HG03571 (cell line): ENCODE results near the gene PSMF1.
"Not testable (repeated sequence)": the region's sequence is repeated elsewhere in the genome, so short reads cannot be mapped to it uniquely, and the experiment has no call there.

ENCODE experiments used
- ATAC-seq: cut with Tn5 transposase; IDR thresholded peaks from one replicate; pipeline ENCODE4 v1.9.1; 2021; ENCODE audit not compliant: unreplicated experiment

The PSMF1 gene

DNA sequence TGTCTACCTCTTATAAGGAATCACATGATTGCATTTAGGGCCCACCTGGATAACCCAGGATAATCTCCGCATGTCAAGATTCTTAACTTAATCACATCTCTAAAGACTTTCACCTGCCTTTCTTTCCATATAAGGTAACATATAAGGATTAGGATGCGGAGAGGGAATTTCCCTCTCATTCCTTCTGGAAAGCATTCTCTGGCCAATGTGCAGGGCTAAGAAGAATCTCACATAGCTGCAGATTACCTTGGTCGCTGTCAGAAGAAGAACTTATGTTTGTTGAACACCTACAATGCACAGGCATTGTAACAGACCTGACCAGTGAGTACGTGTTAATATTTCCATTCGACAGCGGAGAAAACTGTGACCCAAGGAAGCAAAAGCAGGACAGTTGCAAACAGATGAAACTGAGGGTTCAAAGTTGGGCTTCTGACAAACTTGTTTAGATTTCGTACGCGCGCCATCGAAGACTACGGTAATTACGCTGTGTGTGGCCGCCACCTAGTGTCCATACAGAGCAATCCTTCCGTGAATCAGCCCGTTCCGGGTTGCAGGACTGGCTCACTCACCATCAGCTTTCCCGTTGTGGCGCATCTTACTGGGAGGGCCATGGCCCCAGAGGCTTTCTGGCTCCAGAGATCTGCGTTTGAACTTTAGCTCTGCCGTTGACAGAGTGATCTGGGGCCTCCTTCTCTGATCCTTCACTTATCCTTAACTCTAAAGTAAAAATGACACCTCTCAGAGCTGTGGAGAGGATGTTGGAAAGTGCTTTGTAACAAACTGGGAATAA lies 94.4 kb downstream of the PSMF1 start:
- no peak for ATAC-seq

DNA sequence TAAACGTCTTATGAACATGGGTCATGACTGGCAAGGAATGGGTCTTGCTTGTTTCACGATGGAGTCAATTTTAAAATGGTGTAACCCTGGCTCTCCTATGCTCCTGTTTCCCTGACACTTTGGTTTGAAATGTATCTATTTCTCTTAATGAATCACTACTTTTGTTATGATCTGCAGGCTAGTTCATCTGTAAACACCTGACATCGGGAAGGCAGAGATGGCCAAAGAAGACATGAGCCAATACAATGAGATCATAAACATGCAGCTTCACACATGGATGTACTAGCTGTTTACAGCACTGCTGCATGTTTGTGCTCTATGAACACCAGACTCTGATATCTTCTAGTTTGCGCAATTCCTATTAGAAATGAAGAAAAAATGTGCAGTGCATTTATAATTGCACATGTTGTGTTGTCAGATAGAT lies 96.4 kb downstream of the PSMF1 start:
- no peak for ATAC-seq

DNA sequence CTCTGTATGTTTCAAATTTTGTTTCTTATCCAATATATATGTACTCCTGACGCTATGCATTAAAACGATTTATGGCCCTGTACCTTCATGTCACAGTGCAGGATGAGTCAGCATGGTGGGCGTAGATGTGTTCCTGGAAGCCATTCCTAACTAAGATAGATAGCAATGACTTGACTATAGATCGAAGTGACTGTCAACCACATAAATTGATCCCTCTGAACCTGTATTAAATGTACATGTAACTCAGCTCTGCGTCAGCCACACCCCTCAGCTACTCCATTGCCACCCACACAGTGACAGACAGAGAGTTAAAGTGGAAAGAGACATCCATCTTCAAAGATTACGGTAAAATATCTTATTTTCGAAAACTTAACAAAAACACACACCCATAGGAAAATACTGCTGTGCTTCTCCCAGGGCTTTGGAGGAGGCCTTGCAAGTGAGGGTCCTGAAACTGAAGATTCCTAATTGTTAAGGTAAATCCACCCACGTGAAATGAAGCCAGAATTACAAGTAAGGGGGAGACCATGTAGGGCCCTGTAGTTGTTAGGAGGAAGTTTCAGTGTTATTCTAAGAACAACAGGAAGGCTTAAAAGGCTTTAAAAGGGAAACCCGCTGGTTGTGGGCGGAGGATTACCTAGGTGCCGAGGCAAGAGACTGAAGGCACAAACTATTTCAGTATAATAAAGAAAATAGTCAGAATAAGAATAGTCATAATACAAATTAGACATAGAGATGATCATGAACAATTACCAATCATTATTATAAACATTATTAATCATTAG lies 97.2 kb downstream of the PSMF1 start:
- no peak for ATAC-seq

DNA sequence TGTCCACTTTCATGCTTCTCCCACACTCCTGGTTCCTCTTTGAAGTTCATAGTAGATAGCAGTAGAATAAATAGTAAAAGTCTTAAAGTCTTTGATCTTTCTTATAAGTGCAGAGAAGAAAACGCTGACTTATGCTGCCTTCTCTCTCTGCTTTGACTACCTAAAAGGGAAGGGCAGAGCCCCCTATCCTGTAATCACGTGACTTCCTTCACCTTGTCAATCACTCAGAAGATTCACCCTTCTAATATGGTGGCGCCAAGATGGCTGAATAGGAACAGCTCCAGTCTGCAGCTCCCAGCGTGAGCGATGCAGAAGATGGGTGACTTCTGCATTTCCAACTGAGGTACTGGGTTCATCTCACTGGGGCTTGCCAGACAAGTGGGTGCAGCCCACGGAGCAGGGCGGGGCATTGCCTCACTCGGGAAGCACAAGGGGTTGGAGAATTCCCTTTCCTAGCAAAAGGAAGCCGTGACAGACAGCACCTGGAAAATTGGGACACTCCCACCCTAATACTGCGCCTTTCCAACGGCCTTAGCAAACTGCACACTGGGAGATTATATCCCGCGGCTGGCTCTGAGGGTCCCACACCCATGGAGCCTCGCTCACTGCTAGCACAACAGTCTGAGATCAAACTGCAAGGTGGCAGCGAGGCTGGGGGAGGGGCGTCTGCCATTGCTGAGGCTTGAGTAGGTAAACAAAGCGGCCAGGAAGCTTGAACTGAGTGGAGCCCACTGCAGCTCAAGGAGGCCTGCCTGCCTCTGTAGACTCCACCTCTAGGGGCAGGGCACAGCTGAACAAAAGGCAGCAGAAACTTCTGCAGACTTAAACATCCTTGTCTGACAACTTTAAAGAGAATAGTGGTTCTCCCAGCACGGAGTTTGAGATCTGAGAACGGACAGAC lies 98.4 kb downstream of the PSMF1 start:
- ATAC-seq, result not testable (repeated sequence)
